ENCODE measurements around the gene STX4. TPM values are rescaled to one million over a fixed set of nuclear protein-coding genes. Genes with fewer than 3 reads are reported as not detected.
A peak's percentile ranks its signal among the peaks of the same experiment; 100 is the strongest.

Gene STX4
- polyA plus RNA-seq, 3 donors = 33.9 to 36.1 (median 34.4) TPM

GRCh38 chr16:31061813-31062440 lies 28.6 kb downstream of the STX4 start:
- no peak for DNase-seq (ENCODE audit: low read depth in 3 of 3, low spot score in 2 of 3)

- DNase-seq (ENCODE audit: low read depth in 3 of 3, low spot score in 2 of 3) = no peak
These were observed 30.1 kb downstream of the STX4 start for GRCh38 chr16:31063495-31063842.

GRCh38 chr16:31063843-31064611 lies 30.7 kb downstream of the STX4 start:
- no peak for DNase-seq (ENCODE audit: low read depth in 3 of 3, low spot score in 2 of 3)

- no peak for DNase-seq (ENCODE audit: low read depth in 3 of 3, low spot score in 2 of 3)
These were observed 31.6 kb downstream of the STX4 start for GRCh38 chr16:31064882-31065461.

- DNase-seq (ENCODE audit: low read depth in 3 of 3, low spot score in 2 of 3) = no peak
These were observed 34.0 kb downstream of the STX4 start for GRCh38 chr16:31067342-31067741.

- no peak for DNase-seq (ENCODE audit: low read depth in 3 of 3, low spot score in 2 of 3)
These were observed 38.5 kb downstream of the STX4 start for GRCh38 chr16:31071861-31072260.

GRCh38 chr16:31072540-31073141 lies 39.3 kb downstream of the STX4 start:
- DNase-seq (ENCODE audit: low read depth in 3 of 3, low spot score in 2 of 3) = no peak

- peak; percentile 84 to 85 (median 85) for DNase-seq (ENCODE audit: low read depth in 3 of 3, low spot score in 2 of 3)
These were observed 40.0 kb downstream of the STX4 start for GRCh38 chr16:31073142-31073969.

- peak; percentile 95 to 98 (median 97) for DNase-seq (ENCODE audit: low read depth in 3 of 3, low spot score in 2 of 3)
These were observed 40.8 kb downstream of the STX4 start, which contains the start of the genes ZNF646 and ZNF668 for GRCh38 chr16:31073970-31074813. Gene ZNF646 (plus strand): TSS chr16:31074422. CDS start chr16:31076325, 1,903 bp downstream. Gene ZNF668 (minus strand): TSS chr16:31074240. CDS start chr16:31064459, 9,781 bp downstream.

- no peak for DNase-seq (ENCODE audit: low read depth in 3 of 3, low spot score in 2 of 3)
These were observed 41.4 kb downstream of the STX4 start for GRCh38 chr16:31074814-31075183.

- DNase-seq (ENCODE audit: low read depth in 3 of 3, low spot score in 2 of 3) = no peak
These were observed 43.0 kb downstream of the STX4 start for GRCh38 chr16:31076319-31076718.

GRCh38 chr16:31077024-31077423 lies 43.7 kb downstream of the STX4 start:
- no peak for DNase-seq (ENCODE audit: low read depth in 3 of 3, low spot score in 2 of 3)

- DNase-seq (ENCODE audit: low read depth in 3 of 3, low spot score in 2 of 3) = no peak
These were observed 44.4 kb downstream of the STX4 start for GRCh38 chr16:31077592-31078396.

GRCh38 chr16:31078597-31079341 lies 45.4 kb downstream of the STX4 start:
- no peak for DNase-seq (ENCODE audit: low read depth in 3 of 3, low spot score in 2 of 3)

- no peak for DNase-seq (ENCODE audit: low read depth in 3 of 3, low spot score in 2 of 3)
These were observed 46.1 kb downstream of the STX4 start for GRCh38 chr16:31079342-31079944.

- DNase-seq (ENCODE audit: low read depth in 3 of 3, low spot score in 2 of 3) = no peak
These were observed 46.8 kb downstream of the STX4 start for GRCh38 chr16:31080035-31080629.

- no peak for DNase-seq (ENCODE audit: low read depth in 3 of 3, low spot score in 2 of 3)
These were observed 47.5 kb downstream of the STX4 start for GRCh38 chr16:31080756-31081419.

Measured in right renal cortex interstitium (tissue), 3 donors.